HG03378 (cell line): ENCODE measurements around the gene WFIKKN1.

Experiments used
- ATAC-seq: cut with Tn5 transposase; IDR thresholded peaks from one replicate; pipeline ENCODE4 v1.9.1; 2021; ENCODE audit warnings: mild to moderate bottlenecking, moderate library complexity; ENCODE audit not compliant: unreplicated experiment

The WFIKKN1 gene

GRCh38 chr16:671353-672131 is 40.8 kb downstream of the WFIKKN1 start:
- no peak for ATAC-seq

GRCh38 chr16:672371-672770 is 41.6 kb downstream of the WFIKKN1 start:
- no peak for ATAC-seq

GRCh38 chr16:672851-673250 is 42.1 kb downstream of the WFIKKN1 start:
- ATAC-seq = no peak

- ATAC-seq = no peak
Measured at GRCh38 chr16:673399-673991, 42.7 kb downstream of the WFIKKN1 start.

- no peak for ATAC-seq
Measured at GRCh38 chr16:674214-674881, 43.6 kb downstream of the WFIKKN1 start.

GRCh38 chr16:674968-675883 is 44.4 kb downstream of the WFIKKN1 start, which contains the start of gene RHBDL1:
TSS of gene RHBDL1 (plus strand) at chr16:675671. CDS start at chr16:675791, 120 bp downstream.
- no peak for ATAC-seq

GRCh38 chr16:675884-676564 is 45.2 kb downstream of the WFIKKN1 start:
- ATAC-seq = no peak

- no peak for ATAC-seq
Measured at GRCh38 chr16:676565-676902, 45.7 kb downstream of the WFIKKN1 start.

- no peak for ATAC-seq
Measured at GRCh38 chr16:676913-677312, 46.1 kb downstream of the WFIKKN1 start.

GRCh38 chr16:677316-678190 is 46.8 kb downstream of the WFIKKN1 start:
- no peak for ATAC-seq

- ATAC-seq = no peak
Measured at GRCh38 chr16:678209-678857, 47.5 kb downstream of the WFIKKN1 start.

- ATAC-seq = no peak
Measured at GRCh38 chr16:678858-679813, 48.4 kb downstream of the WFIKKN1 start.

- no peak for ATAC-seq
Measured at GRCh38 chr16:679814-680624, 49.2 kb downstream of the WFIKKN1 start, which contains the start of gene STUB1. TSS of gene STUB1 (plus strand) at chr16:680410. CDS start at chr16:680526, 116 bp downstream.

- ATAC-seq = no peak
Measured at GRCh38 chr16:680625-680945, 49.8 kb downstream of the WFIKKN1 start.

- ATAC-seq = no peak
Measured at GRCh38 chr16:680967-681745, 50.4 kb downstream of the WFIKKN1 start.

- no peak for ATAC-seq
Measured at GRCh38 chr16:681746-682427, 51.1 kb downstream of the WFIKKN1 start.
